Fibroblast of lung (primary cell): ENCODE measurements around the gene RASL11A. TPM values are rescaled to one million over a fixed set of nuclear protein-coding genes. Genes with fewer than 3 reads are reported as not detected.
A peak's percentile ranks its signal among the peaks of the same experiment; 100 is the strongest.

Source experiments
- DNase-seq, 2 donors: peaks; one replicate each; pipeline versions ENCODE4 v3.0.0 to v3.0.0-alpha.2; 2010; ENCODE audit warnings: low read depth in 2 of 2
- H2AFZ ChIP-seq: 2 replicates; pipeline ENCODE4 v1.5.1; 2012; ENCODE audit warnings: low read length, control low read depth, inconsistent platforms
- H3K27ac ChIP-seq: 2 replicates; pipeline ENCODE4 v1.5.1; 2011; ENCODE audit warnings: low read length, control low read depth; ENCODE audit not compliant: insufficient read depth
- H3K27me3 ChIP-seq: 2 replicates; pipeline ENCODE4 v1.5.1; 2011; ENCODE audit warnings: mild to moderate bottlenecking, low read length; ENCODE audit not compliant: control insufficient read depth, insufficient read depth
- H3K36me3 ChIP-seq: 2 replicates; pipeline ENCODE4 v1.5.1; 2011; ENCODE audit warnings: low read length; ENCODE audit not compliant: control insufficient read depth, insufficient read depth
- H3K4me1 ChIP-seq: 2 replicates; pipeline ENCODE4 v1.5.1; 2011; ENCODE audit warnings: low read length; ENCODE audit not compliant: control insufficient read depth, insufficient read depth; ENCODE audit errors: extremely low read depth
- H3K4me2 ChIP-seq: 2 replicates; pipeline ENCODE4 v1.5.1; 2011; ENCODE audit warnings: low read length, control low read depth; ENCODE audit not compliant: insufficient read depth; ENCODE audit errors: extremely low read depth
- H3K4me3 ChIP-seq, 4 experiments: fragments of 200-600 bp in 1 of 4; sonication (generic) in 1 of 4; replicated peaks in 1 of 4; 2 replicates each; pipeline ENCODE4 v1.5.1; 2011 to 2016; ENCODE audit warnings: low read length in 4 of 4, low read depth in 3 of 4, mild to moderate bottlenecking in 3 of 4, control low read depth in 2 of 4, inconsistent platforms in 1 of 4, mixed read lengths in 1 of 4; ENCODE audit not compliant: insufficient read depth in 1 of 4; ENCODE audit errors: control extremely low read depth in 1 of 4
- H3K79me2 ChIP-seq: 2 replicates; pipeline ENCODE4 v1.5.1; 2012; ENCODE audit warnings: mild to moderate bottlenecking, low read length, inconsistent platforms; ENCODE audit not compliant: control insufficient read depth, insufficient read depth
- H3K9ac ChIP-seq: 2 replicates; pipeline ENCODE4 v1.5.1; 2011; ENCODE audit warnings: mild to moderate bottlenecking, low read length, control low read depth; ENCODE audit not compliant: insufficient read depth
- H3K9me3 ChIP-seq: 2 replicates; pipeline ENCODE4 v1.5.1; 2012; ENCODE audit warnings: low read depth, low read length; ENCODE audit not compliant: control insufficient read depth, insufficient read depth
- H4K20me1 ChIP-seq: 2 replicates; pipeline ENCODE4 v1.5.1; 2011; ENCODE audit warnings: low read length; ENCODE audit not compliant: control insufficient read depth, insufficient read depth; ENCODE audit errors: extremely low read depth
- EZH2 ChIP-seq: IDR thresholded peaks from 2 replicates; pipeline ENCODE4 v1.5.1; 2012; ENCODE audit warnings: low read length, control low read depth, mild to moderate bottlenecking; ENCODE audit errors: missing control alignments
- polyA plus RNA-seq, 2 donors: library from polyadenylated mRNA; depleted of rRNA in 1 of 2; stranded (reverse) in 1 of 2; unstranded in 1 of 2; fragments of >200 nt; gene quantifications; 2 replicates each; pipeline ENCODE4 v1.2.1, GENCODE V29; 2011 to 2012; ENCODE audit warnings: missing spikeins in 1 of 2
- total RNA-seq: library from RNA; depleted of rRNA; stranded (reverse); fragments of >200 nt; gene quantifications from 2 replicates; pipeline ENCODE4 v1.2.1, GENCODE V29; 2014
- TF ChIP-seq, protein P1 (sequence below), 2 donors: IDR thresholded peaks in 1 of 2; conservative IDR thresholded peaks in 1 of 2; 1 replicate in 1 of 2; 2 replicates in 1 of 2; pipeline ENCODE4 v1.5.1; 2011 to 2012; ENCODE audit warnings: low read length in 2 of 2, control low read depth in 1 of 2, inconsistent platforms in 1 of 2, low read depth in 1 of 2, mild to moderate bottlenecking in 1 of 2

RASL11A gene
- total and polyA plus RNA-seq, 2 donors (not counting 1 experiment from before 2014, with no cell fraction given): 10.4 to 73.5 TPM

DNA sequence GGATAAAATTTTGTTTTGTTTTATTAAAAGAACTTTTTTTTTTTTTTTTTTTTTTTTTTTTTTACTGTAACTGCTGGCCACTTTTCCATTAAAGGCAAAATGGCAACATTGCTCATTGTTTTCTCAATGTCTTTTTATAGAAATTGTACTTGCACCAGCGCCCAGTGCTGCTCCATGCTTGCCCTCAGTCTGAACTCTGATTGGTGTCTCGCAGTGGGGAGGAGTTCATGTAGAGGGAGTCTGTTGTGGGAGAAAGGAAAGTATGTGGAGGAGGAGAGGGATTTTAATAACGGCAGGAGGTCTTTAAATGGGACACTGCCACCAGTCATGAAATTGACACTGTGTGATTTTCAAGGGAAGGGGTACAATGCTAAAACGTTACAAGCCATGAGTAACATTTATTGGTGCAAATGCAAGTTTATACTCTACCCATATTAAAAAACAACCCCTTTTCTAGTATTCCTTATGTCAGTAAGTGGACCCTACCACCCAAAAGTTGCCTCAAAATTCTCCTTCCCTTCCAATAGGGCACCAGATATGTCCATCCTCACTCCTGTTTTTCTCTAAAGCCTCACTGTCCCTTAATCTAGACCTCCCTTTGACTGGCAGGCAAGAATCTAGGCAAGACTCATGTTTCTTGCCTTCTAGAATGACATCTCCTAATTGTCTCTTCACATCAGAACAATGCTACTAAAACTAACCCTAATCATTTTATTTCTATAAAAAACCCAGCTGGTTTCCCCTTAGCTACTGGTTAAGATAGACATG, 3.2 kb downstream of the RASL11A start:
- no peaks in the 10 kb centered on the region for H3K79me2 ChIP-seq
- H3K27me3 ChIP-seq: no peaks in the 10 kb centered on the region
- peaks cover 9% of the 10 kb centered on the region for H3K4me1 ChIP-seq
- no peak overlapping the region for H3K4me3 ChIP-seq
- no peak overlapping the region for H3K27ac ChIP-seq
- no peaks in the 10 kb centered on the region for H3K9me3 ChIP-seq
- peak; percentile 73 to 83 for DNase-seq
- no peaks in the 10 kb centered on the region for H4K20me1 ChIP-seq
- H3K9ac ChIP-seq: no peak overlapping the region
- no peak overlapping the region for H3K4me2 ChIP-seq
- TF ChIP-seq EZH2: no peak
- TF ChIP-seq, protein P1, sequence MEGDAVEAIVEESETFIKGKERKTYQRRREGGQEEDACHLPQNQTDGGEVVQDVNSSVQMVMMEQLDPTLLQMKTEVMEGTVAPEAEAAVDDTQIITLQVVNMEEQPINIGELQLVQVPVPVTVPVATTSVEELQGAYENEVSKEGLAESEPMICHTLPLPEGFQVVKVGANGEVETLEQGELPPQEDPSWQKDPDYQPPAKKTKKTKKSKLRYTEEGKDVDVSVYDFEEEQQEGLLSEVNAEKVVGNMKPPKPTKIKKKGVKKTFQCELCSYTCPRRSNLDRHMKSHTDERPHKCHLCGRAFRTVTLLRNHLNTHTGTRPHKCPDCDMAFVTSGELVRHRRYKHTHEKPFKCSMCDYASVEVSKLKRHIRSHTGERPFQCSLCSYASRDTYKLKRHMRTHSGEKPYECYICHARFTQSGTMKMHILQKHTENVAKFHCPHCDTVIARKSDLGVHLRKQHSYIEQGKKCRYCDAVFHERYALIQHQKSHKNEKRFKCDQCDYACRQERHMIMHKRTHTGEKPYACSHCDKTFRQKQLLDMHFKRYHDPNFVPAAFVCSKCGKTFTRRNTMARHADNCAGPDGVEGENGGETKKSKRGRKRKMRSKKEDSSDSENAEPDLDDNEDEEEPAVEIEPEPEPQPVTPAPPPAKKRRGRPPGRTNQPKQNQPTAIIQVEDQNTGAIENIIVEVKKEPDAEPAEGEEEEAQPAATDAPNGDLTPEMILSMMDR (conservative IDR thresholded peaks at IDR 0.05 in 1 of 2, IDR thresholded peaks at IDR 0.05 in 1 of 2; ENCODE audit: low read depth in 1 of 2, low read length in 2 of 2): no peak
- no peaks in the 10 kb centered on the region for H3K36me3 ChIP-seq
- no peak overlapping the region for H2AFZ ChIP-seq

DNA sequence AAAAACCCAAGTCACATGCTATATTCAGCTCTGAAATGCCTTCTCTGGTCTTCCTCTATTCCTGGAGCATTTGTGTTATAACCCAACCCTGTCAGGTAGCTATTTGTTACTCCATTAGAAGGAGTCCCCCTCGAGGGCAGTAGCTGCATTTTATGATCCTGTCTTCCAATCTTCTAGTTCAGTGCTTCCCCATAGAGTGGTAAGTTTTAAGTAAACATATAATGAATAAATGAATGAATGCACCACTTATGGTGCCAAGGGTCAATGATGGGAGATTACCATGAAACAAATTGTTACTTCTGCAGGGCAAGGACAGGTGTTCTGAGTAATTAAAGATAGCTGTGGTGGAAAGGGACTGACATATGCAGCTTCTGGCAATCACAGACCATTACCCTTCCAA, 4.0 kb downstream of the RASL11A start:
- H3K4me3 ChIP-seq: no peak overlapping the region

DNA sequence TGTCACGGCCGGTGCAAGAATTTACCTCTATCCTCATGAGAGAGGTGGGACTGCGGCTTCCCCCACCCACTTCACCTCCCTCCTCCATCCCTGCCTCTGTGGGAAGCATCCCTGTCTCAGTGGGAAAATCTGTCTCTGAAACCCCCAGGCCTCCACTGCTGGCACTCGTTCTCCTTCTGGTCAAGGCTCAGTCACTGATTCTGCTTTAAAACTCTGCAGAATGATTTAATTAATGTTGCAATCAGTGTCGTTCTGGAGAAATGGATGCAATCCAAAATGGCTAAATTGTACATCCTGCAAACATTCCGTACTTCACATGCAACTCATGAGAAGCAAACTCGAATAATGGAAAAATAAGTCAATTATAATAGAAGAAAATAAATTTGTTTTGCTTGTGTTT, 5.6 kb downstream of the RASL11A start:
- TF ChIP-seq EZH2: no peak
- TF ChIP-seq, protein P1 (conservative IDR thresholded peaks at IDR 0.05 in 1 of 2, IDR thresholded peaks at IDR 0.05 in 1 of 2; ENCODE audit: low read depth in 1 of 2, low read length in 2 of 2): no peak
- Histone ChIP-seq H4K20me1 (no peaks in the 10 kb centered on the region), H3K4me1 (peaks cover 9% of the 10 kb centered on the region), H3K9ac (no peak overlapping the region), H3K27ac (no peak overlapping the region), H3K4me2 (no peak overlapping the region), H2AFZ (no peak overlapping the region), H3K9me3 (no peaks in the 10 kb centered on the region), H3K4me3 (no peak overlapping the region), H3K36me3 (no peaks in the 10 kb centered on the region), H3K79me2 (no peaks in the 10 kb centered on the region), H3K27me3 (peaks cover 3% of the 10 kb centered on the region)
- DNase-seq: peak in 1 of 2 donors; percentile 88

More for the DNA sequence above, 4.0 kb downstream of the RASL11A start:
- TF ChIP-seq, protein P1 (conservative IDR thresholded peaks at IDR 0.05 in 1 of 2, IDR thresholded peaks at IDR 0.05 in 1 of 2; ENCODE audit: low read depth in 1 of 2, low read length in 2 of 2): no peak
- no peak for TF ChIP-seq EZH2
- no peaks in the 10 kb centered on the region for H3K36me3 ChIP-seq
- H2AFZ ChIP-seq: no peak overlapping the region
- H3K79me2 ChIP-seq: no peaks in the 10 kb centered on the region
- H3K4me1 ChIP-seq: peaks cover 9% of the 10 kb centered on the region
- no peaks in the 10 kb centered on the region for H4K20me1 ChIP-seq
- H3K9me3 ChIP-seq: no peaks in the 10 kb centered on the region
- no peak overlapping the region for H3K27ac ChIP-seq
- H3K4me2 ChIP-seq: no peak overlapping the region
- H3K9ac ChIP-seq: no peak overlapping the region
- DNase-seq: no peak
- no peaks in the 10 kb centered on the region for H3K27me3 ChIP-seq
